Posterior cingulate gyrus (tissue), 11 donors: ENCODE results near the gene L3MBTL2.

Source experiments
- DNase-seq, 10 donors: peaks; one replicate each; pipeline versions ENCODE4 v3.0.0 to v3.0.0-alpha.2; 2020 to 2021; ENCODE audit warnings: mixed read lengths in 3 of 10
- intact Hi-C: fragments of 100-400 bp; cut with DNase I; formaldehyde crosslinking; loops from one replicate; pipeline ENCODE4 v1.15.1; 2023

L3MBTL2 gene

GRCh38 chr22:41262250-41262765, 57.2 kb downstream of the L3MBTL2 start:
- peak in 1 of 10 donors; percentile 59 for DNase-seq
- intact Hi-C loops = no loop called here

DNA sequence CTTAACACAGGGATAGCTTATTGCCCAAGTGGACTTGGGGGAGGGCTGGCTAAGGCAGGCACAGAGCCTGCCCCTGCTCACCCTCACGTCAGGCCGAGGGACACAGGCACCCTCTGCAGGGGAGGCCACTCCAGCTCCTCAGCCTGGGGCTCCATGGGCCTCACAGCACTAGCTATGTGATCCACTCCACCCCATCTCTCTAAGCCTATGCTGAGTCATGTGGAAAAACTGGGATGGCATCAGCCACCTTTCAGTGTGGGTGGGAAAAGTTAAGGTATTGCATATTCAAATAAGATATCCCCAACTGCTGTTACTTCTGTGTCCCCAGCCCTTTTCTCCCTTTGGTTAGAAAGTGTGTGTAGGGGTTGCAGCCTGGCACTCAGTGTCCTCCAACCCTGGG, 58.6 kb downstream of the L3MBTL2 start:
- intact Hi-C loops = no loop called here
- DNase-seq = no peak

- DNase-seq = peak; percentile 67 to 98 (median 83)
- intact Hi-C loops = no loop called here
Observed at GRCh38 chr22:41264408-41264941, 59.4 kb downstream of the L3MBTL2 start.

DNA sequence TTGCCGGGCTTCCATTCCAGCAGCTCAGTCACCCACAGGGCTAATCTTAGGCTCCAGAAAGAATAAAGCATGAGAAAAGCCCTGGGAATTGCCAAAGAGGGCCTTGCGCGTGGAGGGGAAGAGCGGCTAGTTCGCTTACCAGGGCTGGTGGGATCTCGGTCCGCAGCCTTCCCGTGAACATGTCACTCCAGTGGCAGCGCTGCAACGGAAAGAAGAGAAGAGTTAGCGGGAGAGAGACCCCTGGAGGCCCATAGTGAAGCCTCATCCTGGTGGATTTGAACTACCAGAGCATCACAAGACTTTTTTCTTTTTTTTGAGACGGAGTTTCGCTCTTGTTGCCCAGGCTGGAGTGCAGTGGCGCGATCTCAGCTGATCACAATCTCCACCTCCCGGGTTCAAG, 62.8 kb downstream of the L3MBTL2 start:
- intact Hi-C loops = no loop called here

GRCh38 chr22:41271787-41272186, 66.7 kb downstream of the L3MBTL2 start:
- intact Hi-C loops = no loop called here
- DNase-seq = peak in 1 of 10 donors; percentile 67

More for the DNA sequence above, 62.8 kb downstream of the L3MBTL2 start:
- DNase-seq = no peak

GRCh38 chr22:41273128-41273527, 68.0 kb downstream of the L3MBTL2 start:
- intact Hi-C loops = no loop called here
- no peak for DNase-seq

DNA sequence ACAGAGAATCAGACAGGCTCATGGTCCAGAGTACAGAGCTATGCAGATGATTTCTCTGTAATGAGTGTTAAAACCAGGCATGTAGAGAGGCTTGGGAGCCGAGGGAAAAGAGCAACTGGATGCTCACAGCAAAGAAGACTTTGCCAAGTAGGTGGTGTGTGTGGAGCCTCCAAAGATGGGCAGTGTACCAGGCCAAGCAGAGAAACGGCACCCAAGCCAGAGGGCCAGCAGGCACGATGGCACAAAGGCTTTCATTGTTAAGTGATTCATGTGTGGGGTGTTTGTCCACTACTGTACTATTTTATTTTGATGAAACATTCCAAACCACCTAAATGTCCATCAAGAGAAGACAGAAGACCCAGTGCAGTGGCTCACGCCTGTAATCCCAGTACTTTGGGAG, 69.7 kb downstream of the L3MBTL2 start:
- peak in 8 of 10 donors; percentile 44 to 94 (median 71) for DNase-seq
- intact Hi-C loops = no loop called here

DNA sequence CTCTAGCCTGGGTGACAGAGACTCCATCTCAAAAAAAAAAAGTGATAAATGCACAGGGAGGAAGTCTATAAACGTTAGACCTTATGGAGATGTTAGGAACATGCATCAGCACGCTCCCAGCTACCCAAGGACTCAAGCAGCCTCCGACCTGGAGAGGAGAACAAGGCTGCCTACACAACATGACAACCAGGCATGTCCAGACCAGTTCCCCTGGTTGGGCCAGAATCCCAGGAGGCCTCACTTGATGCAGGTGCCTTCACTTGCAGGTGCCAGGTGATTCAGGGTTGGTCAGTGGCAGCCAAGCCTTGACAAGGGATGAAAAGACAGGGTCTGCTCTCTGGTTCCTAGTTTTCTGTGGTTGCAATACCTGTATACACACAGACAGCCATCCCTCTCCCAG, 75.0 kb downstream of the L3MBTL2 start:
- peak in 1 of 10 donors; percentile 49 for DNase-seq
- intact Hi-C loops = no loop called here

DNA sequence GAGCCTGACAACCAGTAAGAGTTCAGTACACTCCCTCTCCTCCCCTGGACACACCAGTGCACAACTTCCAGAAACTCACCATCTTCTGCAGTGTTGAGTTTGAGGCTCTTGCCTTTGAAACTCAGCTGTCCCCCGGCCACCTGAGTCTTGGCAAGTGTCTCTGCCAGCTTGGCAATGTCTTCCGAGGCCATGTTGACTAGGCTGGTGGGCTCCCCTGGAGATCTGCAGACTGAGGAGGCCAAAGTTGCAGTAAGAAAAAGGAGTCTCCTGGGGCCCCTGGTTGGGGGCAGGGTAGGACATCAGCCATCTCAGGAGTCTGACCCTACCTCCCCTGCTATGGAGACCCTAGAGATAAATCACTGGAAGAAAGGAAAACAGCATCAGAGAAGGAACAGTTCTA, 75.7 kb downstream of the L3MBTL2 start:
- intact Hi-C loops = no loop called here
- DNase-seq = peak in 1 of 10 donors; percentile 50
